GM19455 (cell line): ENCODE measurements around the gene KASH5.

Experiments
- ATAC-seq: cut with Tn5 transposase; IDR thresholded peaks from one replicate; pipeline ENCODE4 v1.9.1; 2021; ENCODE audit not compliant: unreplicated experiment

The KASH5 gene

DNA sequence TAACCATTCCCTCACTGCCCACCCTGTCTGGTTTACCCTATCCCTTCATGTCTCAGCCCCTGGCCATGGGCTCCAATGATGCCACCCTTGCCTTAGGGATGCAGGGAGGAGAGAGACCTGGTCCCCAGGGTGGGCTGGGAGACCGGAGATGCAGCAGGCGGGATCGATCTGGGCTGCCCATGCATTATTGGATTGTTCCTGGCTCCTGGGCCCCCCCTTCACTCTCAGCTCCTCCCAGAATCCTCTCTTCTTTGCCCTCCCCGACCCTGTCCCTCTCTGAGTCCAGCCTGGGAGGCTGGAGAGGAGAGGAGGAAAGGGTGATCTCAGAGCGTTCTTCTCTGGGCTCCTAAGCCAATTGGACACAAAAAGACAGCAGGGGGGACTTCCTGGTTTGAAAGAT lies 5.8 kb downstream of the KASH5 start:
- ATAC-seq, result no peak

DNA sequence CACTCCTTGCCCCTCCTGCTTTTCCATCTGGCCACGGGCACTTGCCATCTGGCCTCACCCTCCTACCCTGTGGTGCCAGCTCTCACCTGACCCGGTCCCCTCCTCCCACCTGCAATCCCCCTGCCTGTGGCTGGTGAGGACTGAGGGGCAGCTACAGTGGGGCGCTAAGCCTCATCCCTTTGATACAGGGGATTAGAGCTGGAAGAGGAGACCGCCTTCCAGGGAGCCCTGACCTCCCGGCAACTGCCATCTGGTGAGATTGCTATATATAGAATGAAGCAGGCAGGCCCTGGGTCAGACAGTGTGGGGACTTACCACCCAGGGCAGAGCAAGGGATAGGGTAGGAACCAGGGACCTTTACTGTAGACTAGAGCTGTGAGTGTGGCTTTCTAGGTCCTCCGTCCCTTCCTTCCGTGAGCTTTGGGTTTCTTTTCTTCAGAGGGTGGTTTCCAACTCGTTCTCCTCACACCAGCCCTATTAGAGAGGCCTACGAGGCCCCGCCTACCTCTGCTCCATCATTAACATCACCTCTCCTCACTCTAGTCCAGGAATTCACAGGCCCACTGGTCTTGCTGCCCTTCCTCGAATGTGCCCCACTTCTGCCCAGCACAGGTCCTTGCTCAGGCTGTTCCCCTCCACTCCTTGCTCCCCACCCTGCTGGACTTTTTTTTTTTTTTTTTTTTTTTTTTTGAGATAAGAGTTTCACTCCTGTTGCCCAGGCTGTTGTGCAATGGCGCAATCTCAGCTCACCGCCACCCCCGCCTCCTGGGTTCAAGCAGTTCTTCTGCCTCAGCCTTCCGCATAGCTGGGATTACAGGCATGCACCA lies 7.7 kb downstream of the KASH5 start:
- no peak for ATAC-seq

DNA sequence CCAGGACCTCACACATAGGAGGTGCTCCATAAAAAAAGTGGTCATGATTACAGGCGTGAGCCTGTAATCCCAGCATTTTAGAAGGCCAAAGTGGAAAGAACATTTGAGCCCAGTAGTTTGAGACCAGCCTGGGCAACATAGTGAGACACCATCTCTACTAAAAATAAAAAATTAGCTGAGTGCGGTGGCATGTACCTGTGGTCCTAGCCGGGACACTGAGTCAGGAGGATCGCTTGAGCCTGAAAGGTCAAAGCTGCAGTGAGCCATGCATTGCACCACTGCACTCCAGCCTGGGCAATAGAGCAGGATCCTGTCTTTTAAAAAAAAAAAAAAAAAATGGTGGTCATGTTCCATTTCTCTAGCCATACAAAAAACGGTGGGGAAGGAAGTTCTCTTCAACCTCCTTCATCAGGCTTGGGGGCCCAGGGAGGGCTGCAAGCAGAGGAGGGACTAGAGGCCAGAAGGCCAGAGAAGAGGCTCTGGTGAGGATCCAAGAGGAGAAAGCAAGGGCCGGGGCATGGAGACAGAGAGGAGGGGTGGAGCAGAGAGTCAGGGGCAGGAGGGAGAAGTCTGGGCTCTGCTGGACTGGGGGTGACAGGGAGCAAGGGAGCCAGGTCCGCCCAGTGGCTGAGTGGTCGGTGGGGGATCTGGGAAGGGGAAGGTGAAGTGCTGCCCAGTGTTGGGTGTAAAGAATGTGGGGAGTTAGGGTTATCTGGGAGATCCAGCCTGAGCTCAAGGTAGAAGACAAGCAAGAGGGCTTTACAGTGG lies 8.9 kb downstream of the KASH5 start:
- no peak for ATAC-seq

DNA sequence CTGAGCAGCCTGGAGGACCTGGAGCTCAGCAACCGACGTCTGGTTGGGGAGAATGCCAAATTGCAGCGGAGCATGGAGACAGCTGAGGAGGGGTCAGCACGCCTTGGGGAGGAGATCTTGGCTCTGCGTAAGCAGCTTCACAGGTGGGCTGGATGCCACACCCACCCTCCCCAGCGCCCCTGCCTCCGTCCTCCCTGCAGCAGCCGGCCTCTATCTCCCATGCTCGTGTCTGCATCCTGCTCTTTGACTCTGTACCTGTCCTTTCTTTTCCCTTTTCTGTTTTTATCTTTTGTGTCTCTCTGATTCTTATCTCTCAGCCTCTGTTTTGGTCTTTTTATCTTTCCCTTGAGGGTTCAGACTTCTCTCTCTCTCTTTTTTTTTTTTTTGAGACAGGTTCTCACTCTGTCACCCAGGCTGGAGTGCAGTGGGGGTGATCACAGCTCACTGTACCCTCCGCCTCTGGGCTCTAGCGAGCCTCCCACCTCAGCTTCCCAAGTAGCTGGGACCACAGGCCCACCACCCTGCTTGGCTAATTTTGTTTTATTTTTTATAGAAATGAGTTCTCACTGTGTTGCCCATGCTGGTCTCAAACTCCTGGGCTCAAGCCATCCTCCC lies 10.1 kb downstream of the KASH5 start:
- no peak for ATAC-seq

DNA sequence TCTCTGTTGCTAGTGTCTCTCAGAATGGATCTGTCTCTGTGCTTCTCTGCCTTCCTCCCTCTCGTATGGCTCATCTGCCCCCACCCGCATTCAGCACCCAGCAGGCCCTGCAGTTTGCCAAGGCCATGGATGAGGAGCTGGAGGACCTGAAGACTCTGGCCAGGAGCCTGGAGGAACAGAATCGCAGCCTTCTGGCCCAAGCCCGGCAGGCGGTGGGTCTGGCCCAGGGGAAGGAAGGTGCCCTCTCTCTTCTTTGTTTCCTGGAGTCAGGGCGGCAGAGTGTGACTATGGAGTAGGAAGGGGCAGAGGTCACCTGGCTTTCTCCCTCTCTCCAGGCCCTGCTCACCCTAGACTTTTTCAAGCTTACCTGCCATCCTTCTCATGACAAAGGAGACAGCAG lies 10.9 kb downstream of the KASH5 start:
- no peak for ATAC-seq

DNA sequence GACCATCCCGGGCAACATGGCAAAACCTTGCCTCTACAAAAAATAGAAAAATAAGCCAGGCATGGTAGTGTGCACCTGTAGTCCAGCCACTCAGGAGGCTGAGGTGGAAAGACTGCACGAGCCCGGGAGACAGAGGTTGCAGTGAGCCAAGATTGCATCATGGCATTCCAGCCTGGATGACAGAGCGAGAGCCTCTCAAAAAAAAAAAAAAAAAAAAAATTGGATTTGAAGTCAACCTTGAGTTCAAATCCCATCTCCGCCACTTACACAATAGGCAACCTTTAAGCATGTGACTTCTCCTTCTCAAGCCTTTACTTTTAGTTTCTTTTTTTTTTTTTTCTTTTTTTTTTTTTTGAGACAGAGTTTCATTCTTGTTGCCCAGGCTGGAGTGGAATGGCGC lies 12.0 kb downstream of the KASH5 start:
- ATAC-seq, result no peak

DNA sequence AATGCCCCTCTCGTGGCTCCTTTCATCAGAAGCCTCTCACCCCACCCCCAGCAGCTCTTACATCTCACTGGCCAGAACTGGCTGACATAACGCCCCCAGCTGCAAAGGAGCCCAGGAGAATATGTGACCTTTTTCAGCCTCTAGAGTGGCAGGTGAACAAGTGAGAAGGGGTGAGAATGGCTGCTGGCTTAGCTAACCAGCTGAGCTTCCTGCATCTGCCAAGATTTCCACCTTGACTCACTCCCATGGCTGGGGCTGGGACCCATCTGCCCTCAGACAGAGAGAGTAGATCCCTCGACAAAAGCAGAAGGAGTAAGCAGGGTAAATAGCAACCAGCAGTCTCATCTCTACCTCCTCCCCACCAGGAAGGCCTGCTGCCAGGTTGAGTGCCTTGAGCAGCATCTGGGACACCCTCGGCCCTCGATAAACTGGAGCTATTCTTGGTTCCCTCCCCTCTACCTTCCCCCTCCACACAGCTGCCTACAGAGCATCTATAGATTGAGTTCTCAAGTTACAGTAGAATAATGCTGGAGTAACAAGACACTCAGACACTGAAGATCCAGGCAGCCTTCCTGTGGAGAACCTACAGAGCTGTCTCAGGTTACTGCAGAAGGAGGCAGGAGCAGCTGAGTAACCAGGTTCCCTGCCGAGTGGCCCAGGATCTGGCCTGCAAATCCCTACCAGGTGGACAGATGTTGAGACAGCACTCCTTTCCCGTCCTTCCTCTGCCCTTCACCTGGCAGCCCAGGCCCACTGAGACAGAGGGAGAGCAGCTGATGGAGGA lies 15.5 kb downstream of the KASH5 start:
- ATAC-seq, result no peak

DNA sequence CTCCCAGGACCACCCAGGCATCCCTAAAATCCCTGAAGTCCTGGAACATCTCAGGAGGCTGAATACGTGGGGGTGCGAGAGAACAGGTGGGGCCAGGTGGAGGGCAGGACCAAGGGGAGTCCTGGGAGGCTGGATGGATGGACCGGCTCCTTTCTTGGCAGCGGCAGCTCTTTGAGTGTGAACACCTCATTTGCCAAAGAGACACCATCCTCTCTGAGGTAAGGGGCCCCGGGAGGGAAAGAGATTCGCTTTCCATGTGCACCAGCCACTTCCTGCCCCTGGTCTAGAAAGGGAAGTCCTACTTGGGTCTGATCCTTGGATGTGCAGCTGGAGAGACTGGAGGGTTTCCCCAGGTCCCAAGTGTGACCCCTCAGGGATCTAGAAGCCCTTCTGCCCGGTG lies 19.0 kb downstream of the KASH5 start:
- ATAC-seq, result no peak

DNA sequence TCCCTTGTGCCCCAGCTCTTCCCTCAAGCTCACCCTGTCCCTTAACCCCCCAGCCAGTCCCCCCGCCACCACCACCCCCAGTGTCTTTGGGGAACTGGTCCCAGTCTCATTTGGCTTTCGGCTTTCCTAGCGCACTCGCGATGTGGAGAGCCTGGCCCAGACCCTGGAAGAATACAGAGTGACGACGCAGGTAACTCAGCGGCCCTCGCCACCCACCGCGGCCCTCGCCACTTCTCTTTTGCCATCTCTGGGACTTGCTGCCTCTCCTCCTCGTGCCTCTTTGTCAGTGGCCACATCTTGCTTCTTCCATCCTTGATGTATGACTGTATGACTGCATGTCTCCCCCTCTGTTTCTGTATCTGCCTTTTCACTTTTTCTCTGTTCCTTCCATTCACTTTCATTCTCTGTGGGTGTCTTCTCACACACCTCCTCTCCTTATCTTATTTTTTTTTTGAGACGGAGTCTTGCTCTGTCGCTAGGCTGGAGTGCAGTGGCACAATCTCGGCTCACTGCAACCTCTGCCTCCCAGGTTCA lies 19.5 kb downstream of the KASH5 start:
- ATAC-seq, result no peak

DNA sequence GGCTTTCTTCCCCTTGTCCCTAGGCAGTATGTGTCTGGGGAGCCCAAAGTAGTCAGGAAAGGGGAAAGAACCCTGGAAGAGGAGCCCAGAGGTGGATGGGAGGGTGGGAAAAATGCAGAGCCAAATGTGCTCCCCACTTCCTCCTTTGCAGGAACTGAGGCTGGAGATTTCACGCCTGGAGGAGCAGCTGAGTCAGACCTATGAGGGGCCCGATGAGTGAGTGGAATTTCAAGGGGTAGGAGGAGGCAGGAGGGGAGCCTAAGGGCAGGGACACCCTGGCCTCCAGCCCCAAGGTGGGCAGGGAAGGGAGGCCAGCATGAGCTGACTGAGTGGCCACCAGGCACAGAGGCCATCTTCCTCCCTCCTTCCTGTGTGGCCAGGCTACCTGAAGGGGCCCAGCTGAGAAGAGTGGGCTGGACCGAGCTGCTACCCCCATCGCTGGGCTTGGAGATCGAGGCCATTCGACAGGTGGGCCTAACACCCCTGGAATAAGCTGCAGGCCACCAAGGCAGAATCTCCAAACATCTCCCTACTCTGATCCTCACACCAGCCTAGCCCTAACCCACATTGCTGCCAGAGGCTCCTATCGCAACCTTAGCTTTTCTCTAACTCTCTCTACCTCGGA lies 20.9 kb downstream of the KASH5 start:
- ATAC-seq, result no peak

DNA sequence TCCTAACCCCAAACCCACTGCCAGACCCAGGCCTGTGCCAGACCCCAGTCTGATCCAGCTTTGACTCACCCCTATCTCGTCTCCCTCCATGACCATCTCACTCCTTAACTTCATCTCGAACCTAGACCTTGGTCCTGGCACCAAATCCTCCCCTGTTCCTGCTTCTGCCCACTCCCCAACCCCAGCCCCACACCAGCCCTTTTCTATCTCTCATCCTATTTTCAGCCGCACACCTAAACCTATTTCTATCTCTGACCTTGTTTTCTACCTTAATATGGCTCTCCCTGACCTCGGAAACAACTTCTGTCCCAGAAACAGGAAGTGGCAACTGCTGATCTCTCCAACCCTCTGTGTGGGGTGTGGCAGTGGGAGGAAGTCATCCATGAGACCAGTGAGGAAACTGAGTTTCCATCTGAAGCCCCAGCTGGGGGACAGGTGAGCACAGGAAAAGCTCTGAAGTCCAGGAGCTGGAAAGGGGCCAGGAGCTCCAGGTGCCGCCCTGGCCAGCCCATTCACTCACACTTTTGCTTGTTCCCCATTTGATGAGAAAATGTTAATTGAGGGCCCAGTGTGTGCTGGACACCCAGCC lies 21.5 kb downstream of the KASH5 start:
- ATAC-seq, result no peak

DNA sequence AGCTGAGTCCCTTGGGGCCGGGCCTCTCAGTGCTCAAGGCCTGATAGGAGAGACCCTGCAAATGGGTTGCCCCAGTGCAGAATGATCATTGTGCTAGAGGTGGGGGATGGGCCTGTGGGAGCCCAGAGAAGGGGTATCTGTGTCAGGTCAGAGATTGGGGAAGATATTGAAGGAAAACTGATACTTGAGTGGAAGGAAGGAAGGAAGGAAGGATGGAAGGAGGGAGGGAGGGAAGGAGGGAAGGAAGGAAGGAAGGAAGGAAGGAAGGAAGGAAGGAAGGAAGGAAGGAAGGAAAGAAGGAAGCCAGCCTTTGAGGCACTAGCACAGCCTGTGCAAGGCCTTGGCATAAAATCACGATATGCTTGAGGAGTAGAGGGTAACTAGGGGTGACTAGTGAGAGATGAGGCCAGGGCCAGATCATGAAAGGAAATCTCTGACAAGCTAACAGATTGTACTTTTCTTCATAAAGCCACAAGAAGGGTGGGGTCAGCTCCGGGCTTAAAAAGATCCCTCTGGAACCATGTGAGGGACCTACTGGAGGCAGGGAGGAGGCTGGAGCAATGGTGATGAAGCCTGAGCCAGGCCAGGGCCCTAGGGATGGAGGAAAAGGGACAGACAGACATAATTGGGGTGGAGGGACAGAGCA lies 23.8 kb downstream of the KASH5 start:
- ATAC-seq, result no peak

DNA sequence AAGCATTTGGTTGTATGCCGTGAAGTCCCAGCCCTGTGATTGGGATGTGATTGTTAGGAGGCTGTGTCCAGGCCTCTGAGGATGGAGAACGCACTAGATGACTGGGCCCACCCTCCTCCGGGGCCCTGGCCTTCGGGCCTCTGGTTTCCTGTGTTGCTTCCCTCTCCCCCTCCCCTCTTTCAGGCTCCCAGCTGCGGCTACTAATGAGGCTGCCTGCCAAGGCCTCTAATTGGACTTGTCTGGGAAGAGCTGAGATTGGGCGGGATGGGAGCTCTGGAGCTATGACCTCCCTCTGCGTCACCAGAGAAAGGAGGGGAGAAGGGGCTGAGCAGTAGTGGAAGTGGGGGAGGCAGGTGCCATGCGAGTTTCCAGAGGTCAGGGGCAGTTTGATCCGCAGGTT lies 25.3 kb downstream of the KASH5 start:
- no peak for ATAC-seq

DNA sequence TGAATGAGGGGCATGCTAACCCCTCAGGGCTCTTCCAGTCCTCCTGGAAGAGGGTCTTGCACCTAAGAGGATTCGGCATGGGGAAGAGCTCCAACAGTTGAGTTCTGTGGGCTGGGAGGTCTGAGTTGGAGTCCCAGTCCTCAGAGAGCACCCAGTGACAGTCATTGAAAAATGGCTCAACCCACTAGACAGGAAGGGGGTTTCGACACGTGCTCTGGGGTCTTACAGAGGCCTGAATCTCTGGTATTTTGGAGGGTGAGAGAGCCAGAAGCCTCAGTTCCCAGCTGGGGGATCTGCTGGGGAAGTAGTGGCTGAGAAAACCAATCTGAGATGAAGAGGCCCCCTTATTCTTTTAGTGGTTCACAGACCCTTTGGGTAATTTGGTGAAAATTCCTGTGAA lies 26.2 kb downstream of the KASH5 start:
- no peak for ATAC-seq

DNA sequence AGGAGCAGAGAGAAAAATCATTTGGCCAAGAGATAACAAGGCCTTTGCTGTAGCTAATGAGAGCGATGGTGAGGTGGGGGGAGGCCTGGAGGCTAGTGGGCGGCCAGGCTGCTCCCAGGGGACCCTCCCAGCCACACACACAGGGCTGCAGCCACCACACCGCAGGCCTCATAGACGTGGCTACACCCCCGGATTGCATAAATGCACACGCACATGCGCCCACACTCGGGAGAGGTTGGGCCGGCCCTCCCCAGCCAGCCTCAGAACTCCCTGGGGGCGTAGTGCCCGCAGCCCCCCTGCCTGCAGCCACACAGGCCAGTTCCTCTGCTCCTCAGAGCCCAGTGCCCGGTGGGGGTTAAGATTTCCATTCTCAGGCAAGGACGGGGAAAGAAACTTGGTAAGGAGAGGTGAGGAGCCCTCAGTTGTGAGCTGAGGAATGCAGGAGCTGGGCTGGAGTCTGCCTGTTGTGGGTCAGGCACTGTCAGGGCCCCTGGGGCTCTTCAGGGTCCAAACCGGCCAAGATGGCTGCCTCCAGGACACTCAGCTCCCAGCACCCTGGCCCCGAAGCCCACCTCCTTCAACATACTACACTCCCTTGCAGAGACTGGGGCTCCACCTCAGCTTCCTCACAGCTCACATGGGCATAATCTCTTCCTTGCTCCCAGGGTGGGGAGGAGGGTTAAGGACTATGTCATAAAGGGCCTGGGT lies 27.2 kb downstream of the KASH5 start:
- ATAC-seq, result no peak

DNA sequence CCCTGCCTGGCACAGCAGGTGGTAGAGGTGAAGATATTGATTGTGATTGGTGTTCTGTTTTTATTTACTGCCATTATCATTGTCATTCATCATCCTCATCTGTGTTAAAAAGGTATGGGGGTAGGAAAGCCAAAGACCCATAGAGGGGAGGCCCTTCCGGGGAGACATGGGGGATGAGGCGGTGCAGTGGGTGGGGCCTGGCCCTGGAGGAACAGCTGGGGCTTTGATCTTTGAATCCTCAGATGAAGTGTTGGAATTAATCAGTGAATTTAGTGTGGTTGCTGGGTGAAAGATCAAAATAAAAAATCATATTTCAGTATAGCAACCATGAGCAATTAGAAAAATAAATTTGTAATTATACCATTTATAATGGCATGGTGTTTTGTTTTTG lies 27.8 kb downstream of the KASH5 start:
- no peak for ATAC-seq

DNA sequence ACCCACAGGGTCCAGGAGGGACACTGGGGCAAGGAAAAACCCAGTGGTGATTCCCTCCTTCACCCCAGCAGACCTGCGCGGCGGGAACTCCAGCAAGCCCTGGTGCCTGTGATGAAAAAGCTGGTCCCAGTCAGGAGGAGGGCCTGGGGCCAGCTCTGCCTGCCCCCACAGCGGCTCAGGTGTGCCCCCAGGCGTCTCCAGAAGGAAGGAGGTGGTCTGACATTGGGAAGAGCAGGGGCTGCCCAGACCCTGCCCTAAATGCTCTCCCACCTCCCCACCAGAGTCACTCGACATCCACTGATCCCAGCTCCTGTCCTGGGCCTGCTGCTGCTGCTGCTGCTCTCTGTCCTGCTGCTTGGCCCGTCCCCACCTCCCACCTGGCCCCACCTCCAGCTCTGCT lies 29.0 kb downstream of the KASH5 start:
- ATAC-seq, result no peak

DNA sequence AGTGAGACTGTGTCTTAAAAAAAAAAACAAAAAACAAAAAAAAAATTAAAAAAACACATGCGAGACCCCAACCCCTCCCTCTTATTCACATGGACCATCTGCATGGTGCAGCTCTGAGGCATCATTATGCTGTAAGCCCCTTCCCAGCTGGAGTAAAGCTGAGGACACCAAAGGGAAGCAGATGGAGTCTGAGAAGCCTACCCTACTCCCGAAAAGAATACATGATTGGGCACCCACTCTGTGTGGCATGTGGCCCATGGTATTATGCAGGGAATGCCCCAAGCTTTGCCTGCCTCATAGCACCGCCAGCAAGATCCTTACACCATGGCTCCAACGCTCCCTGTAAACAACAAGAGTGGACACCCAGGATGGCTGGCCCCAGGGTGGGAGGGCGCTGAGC lies 30.5 kb downstream of the KASH5 start:
- ATAC-seq, result no peak

DNA sequence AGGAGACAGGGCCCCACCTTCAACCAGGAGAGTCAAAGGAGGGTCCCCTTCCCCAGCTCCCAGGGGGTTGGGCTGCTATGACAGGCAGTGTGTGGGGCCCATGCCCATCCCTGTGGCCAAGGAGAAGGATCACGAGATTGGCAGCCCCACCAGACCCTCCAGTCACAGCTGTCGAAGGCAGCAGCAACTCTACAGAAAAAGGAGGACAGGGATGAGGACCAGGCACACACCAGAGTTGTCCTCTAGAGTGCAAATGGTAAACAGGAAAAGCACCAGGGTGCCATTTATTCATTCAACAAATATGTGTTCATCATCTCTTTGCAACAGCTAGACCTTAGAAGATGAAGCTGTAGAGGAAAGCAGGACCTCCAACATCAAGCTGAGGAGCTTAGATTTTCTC lies 31.1 kb downstream of the KASH5 start:
- no peak for ATAC-seq
